GM19324 (cell line): ENCODE measurements around the gene REPS1.
A peak's percentile ranks its signal among the peaks of the same experiment; 100 is the strongest.
"Not testable (repeated sequence)": the region's sequence is repeated elsewhere in the genome, so short reads cannot be mapped to it uniquely, and the experiment has no call there.

Experiments used
- ATAC-seq: cut with Tn5 transposase; IDR thresholded peaks from one replicate; pipeline ENCODE4 v1.9.1; 2021; ENCODE audit warnings: mild to moderate bottlenecking, moderate library complexity; ENCODE audit not compliant: unreplicated experiment, low FRiP score

REPS1 gene

DNA sequence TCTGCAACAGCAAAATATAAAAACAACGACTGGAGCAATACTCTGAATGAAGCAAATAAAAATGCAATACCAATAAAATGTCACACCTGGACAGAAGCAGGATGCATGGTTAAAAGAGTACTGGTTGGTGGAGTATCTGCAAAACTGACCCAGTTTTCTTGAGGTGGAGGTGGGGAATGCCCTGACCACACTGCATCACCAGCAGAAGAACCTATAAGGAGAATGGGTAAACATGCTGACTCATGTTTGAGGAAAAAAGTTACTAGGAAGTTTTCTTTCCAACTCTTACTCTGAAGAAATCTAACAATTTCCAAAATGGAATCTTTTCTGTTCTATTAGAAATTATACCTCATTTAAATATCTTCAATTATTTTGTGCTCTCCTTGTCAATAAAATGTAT, 43.6 kb downstream of the REPS1 start:
- ATAC-seq = no peak

DNA sequence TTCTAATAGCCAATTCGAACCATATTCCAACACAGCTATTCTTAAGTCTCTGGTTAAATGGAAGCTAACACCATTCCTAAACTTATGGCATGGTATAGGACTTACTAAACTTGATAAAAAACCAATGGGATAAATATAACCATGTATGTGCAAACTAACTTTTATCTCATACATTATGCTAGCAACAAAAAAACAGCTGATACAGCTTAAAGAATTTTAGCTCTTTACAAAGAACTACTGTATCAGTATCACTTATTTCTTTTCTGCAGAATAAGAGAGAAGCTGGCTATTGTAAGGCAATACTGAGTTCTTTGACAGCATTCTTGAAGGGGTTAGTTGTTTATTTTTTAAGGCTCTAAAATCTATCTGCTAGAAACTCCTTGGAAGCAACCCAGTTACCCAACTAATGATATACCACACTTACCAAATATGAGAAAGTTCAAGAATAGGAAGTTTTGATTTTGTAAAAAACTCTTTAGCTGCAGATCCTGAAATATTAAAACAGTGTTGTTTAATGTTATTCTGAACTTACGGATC, 44.9 kb downstream of the REPS1 start:
- ATAC-seq = no peak

DNA sequence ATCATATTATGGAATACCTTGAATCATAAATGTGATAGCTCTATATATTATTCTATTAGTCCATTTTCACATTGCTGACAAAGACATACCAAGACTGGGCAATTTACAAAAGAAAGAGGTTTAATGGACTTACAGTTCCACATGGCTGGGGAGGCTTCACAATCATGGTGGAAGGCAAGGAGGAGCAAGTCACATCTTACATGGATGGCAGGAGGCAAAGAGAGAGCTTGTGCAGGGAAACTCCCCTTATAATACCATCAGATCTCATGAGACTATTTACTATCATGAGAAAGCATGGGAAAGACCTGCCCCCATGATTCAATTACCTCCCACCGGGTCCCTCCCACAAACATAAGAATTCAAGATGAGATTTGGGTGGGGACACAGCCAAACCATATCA, 51.2 kb downstream of the REPS1 start:
- ATAC-seq = not testable (repeated sequence)

DNA sequence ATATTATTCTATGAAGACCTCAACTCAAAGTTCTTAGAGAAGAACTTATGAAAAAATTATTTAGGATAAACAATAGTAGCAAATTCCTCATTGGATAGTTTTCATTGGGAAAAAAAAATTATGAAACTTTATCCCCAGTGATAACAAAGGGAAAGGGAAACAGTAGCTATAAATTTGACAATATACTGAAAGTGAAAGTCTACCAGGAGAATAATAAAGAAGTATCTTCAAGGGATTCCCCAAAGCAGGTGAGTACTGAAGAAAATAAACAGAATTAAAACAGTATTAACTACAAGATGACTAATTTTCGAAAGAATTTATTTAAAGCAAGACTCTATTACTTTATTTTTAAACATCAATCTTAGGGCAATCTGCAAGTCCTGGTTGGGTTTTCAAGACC, 56.4 kb downstream of the REPS1 start:
- no peak for ATAC-seq

DNA sequence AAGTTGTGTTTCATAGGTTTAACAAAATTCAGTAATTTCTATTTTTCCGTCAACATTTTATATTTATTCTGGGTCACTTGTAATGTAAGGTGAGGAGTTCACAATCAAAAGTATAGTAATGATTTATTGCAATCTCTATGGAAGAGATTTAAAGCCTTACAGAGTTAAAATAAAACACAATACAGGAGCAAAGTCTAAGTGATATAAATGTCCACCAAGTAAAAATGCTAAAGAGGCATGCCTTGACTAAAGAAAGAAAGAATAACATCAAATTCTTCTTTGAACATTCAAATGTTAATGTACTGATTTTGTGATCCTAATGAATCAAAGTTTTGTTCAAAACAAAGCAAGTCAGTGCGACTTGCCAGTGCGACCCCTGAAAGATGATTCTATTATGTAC, 61.5 kb downstream of the REPS1 start:
- no peak for ATAC-seq

DNA sequence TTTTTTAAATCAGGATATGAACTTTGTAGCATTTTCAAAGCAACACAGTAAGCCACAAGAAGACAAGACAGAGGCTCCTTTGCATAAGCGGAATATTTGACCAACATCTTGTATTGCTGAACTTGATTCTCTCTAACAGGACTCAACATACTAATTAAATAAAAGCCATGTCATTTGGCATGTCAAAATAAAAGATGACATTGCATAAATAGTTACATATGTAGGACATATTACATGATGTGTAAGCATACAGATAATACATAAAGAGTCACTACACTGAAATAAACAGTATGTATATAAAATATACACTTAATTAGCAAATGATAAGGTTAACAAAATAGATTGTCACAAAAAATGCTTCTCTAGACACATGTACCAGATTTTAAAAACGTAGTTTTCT, 62.2 kb downstream of the REPS1 start:
- ATAC-seq = no peak

DNA sequence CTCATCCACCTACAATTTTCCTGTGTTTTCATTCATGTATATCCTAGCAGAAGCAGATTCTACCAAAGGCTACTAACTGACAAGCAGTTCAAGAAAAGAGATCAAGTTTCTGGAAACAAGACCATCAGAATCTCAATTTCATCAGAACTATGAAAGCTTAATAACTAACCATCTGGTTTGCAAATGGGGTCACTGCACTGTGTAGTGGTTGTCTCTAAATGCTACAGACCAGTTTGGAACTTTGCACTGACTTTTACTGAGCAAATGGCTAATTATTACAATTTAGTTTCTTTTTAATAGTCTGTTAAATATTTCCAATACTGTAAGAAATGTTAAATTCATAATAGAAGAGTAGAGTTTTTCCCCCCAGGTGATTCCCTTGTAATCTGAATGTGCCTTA, 64.5 kb downstream of the REPS1 start:
- no peak for ATAC-seq

DNA sequence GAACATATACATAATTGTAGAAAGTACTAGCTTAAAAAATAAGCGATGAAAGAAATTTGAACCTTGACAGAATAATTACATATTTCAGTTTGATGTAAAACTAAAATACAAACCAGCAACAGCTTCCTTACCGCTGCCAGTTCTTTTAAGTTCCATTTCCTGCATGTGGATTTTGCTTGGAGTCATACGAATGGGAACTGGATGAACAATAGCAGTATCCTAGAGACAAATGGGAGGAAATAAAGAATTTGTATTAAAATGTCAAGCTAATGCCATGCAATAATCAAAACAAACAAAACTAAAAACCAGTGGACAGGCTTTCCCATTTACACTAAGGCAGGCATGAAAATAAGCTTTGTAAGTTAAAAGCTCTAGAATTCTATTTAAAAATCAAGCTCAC, 67.1 kb downstream of the REPS1 start:
- ATAC-seq = no peak

DNA sequence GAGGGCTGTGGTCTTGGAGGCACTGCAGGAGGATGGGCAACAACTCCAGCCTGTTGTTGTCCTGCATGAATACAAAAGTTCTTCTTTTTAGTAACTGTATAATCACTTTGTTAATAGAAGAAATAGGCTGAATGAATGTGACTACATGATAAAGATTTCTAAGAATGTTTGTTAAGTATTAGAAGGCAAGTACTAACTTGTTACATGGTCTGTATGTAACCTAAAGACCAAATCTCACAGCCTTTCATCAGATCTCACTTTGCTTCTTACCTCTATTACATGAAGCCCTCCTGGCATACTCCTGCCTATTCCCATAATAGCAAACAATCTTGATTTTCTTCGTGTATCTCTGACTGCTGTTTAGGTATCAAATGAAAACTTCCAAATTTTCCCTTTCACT, 73.4 kb downstream of the REPS1 start:
- ATAC-seq = no peak

DNA sequence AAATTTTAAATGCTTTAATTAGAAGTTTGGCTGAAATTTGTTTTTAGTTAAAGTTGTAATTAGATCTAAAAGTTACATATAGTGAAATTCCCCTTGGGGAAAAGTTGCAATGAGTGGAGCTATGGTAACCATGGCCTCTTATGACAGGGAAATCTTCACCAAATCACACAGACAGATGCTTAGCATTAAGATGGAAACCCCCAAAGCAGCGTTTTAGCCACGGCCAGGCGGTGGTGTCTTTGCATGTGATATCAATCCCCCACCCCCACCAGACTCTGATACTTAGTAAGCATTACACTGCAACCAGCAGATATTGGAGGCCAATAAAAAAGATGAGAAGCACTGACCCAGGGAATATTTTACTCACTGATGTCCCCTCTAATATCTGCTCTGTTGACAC, 75.7 kb downstream of the REPS1 start:
- ATAC-seq = no peak

DNA sequence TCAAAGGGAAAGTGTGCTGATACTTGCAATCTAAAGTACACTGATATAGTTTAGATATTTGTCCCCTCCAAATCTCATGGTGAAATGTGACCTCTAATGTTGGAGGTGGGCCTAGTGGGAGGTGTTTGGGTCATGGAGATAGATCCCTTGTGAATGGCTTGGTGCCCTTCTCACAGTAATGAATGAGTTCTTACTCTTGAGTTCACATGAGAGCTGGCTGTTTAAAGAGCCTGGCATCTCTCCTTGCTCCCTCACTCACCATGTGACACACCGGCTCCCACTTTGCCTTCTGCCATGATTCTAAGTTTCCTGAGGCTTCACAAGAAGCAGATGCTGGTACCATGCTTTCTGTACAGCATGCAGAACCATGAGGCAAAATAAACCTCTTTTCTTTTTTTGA, 78.1 kb downstream of the REPS1 start:
- no peak for ATAC-seq

DNA sequence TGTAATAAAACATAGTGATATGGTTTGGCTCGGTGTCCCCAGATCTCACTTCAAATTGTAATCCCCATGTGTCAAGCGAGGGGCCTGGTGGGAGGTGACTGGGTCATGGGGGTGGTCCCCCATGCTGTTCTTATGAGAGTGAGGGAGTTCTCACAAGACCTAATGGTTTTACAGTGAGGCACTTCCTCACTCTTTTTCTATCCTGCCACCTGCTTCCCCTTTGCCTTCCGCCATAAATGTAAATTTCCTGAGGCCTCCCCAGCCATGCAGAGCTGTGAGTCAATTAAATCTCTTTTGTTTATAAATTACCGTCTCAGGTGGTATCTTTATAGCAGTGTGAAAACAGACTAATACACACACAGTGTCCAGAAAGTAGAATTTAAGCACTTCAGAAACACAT, 78.5 kb downstream of the REPS1 start:
- ATAC-seq = no peak

DNA sequence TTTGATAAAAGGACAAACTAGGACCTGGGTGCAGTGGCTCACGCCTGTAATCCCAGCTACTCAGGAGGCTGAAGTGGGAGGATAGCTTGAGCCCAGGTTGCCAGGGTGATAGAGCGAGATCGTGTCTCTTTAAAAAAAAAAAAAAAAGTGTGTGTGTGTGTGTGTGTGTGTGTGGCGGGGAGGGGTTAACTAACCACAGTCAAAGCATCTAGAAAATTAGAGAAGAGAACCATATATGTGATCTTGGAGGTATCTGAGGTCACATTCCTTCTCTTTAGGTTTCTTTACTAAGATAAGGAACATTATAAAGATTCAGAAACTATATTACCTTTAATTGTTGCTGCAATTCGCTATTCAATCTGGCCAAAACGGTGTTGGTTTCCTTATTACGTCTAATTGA, 80.9 kb downstream of the REPS1 start:
- ATAC-seq = no peak

DNA sequence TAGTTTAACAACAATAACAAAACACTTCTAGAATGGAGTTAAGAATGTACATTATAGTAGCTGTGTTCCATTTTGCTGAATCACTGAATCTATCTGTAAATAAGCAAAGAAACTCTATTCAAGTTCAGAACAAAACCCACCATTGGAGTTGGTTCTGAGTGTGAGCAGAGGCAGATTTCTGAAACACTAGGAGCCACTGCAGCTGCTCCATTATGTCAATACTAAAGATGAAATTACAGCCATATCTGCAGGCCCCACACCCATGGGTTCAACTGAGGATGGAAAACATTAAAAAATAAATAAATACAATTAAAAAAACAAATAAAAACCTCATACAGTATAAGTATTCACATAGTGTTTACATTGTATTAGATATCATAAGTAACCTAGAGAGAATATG, 91.0 kb downstream of the REPS1 start:
- no peak for ATAC-seq

DNA sequence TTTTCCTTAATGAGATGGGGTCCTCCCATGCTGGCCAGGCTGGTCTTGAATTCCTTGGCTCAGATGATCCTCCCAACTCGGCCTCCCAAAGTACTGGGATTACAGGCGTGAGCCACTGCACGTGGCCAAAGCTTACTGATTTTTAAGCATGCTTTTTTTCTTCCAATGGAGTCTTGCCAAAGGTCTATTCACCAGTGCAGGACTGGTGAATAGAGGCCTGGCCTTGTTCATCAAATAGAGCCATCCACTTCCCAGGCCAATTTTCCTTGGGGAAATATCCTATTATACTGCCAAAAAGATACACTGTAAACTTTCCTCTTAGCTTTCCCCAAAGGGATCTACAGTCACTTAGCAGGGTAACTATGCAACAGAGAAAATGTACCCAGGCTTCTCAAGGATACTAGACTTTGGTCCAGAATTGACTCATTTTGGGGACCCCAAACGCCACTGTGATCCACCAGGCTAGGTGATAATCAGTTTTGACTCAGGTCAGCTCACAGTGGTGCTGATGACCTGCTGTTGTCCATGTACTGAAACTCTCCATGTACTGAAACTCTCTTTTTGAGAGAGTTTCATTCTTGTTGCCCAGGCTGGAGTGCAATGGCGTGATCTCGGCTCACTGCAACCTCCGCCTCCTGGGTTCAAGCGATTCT, 91.8 kb downstream of the REPS1 start:
- no peak for ATAC-seq

DNA sequence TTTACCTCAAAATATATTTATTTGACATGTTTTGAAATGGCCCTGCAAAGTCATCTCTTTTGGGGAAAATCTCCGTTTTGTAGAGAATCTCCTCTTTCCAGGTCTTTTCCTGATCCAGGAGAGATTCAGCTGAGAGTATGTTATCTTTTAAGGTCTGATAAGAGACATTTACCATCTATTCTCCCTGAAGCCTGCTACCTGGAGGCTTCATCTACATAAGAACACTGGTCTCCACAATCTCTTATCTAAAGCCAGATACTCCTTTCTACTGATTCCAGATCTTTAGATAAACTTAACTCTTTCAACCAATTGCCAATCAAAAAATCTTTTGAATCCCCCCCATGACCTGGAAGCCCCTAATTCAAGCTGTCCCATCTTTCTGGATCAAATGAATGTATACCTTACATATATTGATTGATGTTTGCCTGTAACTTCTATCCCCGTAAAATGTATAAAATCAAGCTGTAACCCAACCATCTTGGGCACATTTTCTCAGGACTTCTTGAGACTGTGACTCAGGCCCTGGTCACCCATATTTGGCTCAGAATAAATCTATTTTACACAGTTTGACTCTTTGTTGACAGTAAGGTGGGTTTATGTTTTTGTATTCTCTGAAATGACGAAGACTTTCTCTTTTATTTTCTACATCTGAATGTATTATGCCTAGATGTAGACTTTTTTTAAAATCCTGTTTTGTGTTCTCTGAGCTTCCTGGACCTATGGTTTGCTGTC, 96.6 kb downstream of the REPS1 start:
- ATAC-seq = no peak

DNA sequence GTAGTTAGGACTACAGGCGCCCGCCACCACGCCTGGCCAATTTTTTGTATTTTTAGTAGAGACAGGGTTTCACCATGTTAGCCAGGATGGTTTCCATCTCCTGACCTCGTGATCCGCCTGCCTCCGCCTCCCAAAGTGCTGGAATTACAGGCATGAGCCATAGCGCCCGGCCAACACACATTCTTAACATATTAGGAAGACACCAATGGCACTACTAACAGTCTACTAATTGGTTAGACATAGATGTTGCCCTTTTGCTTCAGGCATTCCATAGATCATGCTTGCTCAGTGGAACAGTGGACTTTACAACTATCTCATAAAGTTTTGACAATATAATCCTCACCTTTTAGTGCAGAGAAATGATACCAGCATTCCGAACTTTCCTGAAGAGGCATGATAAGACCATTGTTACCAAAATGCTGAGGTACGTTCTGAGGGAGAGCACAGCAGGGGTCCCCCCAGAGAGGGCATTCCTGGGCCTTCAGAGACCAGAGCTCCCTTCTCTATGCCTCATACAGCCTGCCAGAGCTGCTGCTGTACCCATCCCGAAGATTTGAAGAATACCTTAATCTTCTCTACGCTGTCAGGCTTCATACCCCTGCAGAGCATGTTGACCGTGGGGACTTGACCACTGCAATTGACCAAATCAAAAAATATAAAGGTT, 102.8 kb downstream of the REPS1 start:
- ATAC-seq = no peak

DNA sequence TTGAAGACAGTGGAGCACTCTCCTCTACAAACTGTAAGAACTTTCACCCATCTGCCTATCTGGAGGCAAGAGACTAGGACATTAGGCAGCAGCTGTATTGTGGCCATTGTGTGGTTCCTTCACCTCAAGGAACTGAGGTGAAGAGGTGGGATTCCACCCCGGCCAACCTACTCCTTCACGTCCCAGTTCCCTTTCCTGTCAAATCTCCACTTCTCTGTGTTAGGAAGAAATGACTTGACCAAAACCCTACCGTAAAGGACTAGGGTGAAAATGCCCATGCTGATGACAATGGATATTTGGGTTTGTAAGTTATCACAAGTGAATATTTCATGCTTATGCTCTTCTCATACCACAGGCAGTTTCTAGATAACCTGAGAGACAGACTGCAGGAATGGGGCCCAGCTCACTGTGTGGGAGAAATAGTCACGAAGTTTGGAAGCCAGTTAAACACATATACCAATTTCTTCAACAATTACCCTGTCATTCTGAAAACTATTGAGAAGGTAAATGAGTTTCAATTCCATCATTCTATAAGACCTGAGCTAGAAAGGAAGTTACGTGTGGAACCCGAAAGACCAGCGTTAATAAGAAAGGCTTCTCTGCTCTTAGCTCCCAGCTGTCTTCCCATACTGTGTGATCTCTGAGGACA, 105.6 kb downstream of the REPS1 start:
- ATAC-seq = peak; percentile 54

DNA sequence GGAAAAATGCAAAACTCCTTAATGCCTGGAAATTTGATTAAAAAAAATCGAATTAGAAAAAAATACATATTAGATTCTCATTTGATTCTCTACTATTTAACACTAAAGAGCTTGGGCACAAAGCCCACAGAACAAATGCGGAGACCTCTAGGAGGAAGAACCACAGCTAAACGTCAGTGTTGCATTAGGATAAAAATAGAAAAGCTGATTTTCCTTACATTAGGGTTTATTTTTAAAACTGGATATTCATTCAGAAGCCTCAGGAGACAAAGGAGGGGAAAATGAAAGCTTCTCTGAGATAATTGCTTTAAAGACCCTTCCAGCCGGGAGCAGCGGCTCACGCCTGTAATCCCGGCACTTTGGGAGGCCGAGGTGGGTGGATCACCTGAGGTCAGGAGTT, 114.9 kb downstream of the REPS1 start:
- no peak for ATAC-seq

DNA sequence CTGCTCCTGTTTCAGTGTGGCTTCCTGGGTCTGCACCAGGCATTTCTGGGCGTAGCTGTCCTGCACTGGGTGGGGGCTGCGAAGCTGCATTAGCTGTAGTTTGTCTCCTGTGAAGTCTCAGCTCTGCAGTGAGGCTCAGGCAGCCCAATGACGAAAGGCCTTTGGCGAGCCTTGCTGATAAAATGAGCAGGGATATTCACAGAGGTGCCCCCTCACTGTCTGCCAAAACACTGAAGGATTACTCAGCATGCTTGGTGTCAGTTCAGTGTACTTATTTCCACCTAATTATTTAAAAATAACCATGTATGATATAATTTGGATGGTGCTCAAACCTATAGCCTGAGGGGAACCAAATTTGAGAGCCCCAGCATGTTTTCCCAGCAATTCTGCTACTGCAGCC, 118.7 kb downstream of the REPS1 start:
- ATAC-seq = no peak

DNA sequence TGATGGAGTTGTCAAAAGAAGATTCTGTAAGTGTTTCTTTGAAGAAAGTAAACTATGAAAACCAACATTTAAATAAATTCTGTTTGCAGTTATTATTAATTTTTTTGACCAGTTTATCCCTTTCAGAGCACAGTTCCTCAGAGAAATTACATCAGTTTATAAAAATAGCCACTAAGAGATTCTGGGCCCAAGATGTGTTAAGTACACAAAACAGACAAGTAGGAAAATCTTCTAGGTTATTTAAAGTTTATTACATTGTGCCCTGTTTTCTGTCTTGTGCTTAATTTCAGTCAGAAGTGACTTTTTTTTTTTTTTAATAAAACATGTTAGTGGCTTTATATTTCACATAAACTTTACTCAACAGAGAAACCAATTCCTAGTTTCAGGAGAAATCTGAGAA, 119.9 kb downstream of the REPS1 start:
- ATAC-seq = no peak
